Urothelium cell line (cell line): ENCODE measurements around the gene CD3E.
"Not testable (repeated sequence)": the region's sequence is repeated elsewhere in the genome, so short reads cannot be mapped to it uniquely, and the experiment has no call there.

ENCODE experiments used
- DNase-seq: peaks from one replicate; pipeline ENCODE4 v3.0.0; 2011; ENCODE audit warnings: low spot score, mixed read lengths
- FAIRE-seq: peaks from 2 replicates; lab custom pipeline; 2011; peaks lifted over from hg19 to GRCh38; lab: Jason Lieb, UNC

Gene CD3E

GRCh38 chr11:118289401-118289800, 15.1 kb upstream of the CD3E start:
- no peak for FAIRE-seq
- no peak for DNase-seq

GRCh38 chr11:118290923-118291322, 13.6 kb upstream of the CD3E start:
- no peak for FAIRE-seq
- no peak for DNase-seq

- FAIRE-seq, result no peak
Measured at GRCh38 chr11:118291477-118292135, 12.9 kb upstream of the CD3E start.

GRCh38 chr11:118294053-118294452, 10.5 kb upstream of the CD3E start:
- FAIRE-seq (no peak), DNase-seq (no peak)

More at GRCh38 chr11:118291477-118292135, 12.9 kb upstream of the CD3E start:
- DNase-seq, result no peak

GRCh38 chr11:118295199-118295598, 9.3 kb upstream of the CD3E start:
- FAIRE-seq, result no peak
- DNase-seq, result no peak

- FAIRE-seq, result no peak
- DNase-seq, result no peak
Measured at GRCh38 chr11:118295815-118296454, 8.6 kb upstream of the CD3E start.

GRCh38 chr11:118301600-118302195, 2.8 kb upstream of the CD3E start:
- FAIRE-seq, result no peak

GRCh38 chr11:118304227-118304567, 333 bp upstream of the CD3E start:
- FAIRE-seq (no peak), DNase-seq (no peak)

More at GRCh38 chr11:118301600-118302195, 2.8 kb upstream of the CD3E start:
- DNase-seq, result no peak

- DNase-seq (no peak), FAIRE-seq (no peak)
Measured at GRCh38 chr11:118305726-118306125, 1.2 kb downstream of the CD3E start.

- FAIRE-seq (no peak), DNase-seq (peak; percentile 8)
Measured at GRCh38 chr11:118306556-118306955, 2.0 kb downstream of the CD3E start.

GRCh38 chr11:118308995-118309528, 4.5 kb downstream of the CD3E start:
- FAIRE-seq, DNase-seq: not testable (repeated sequence)

GRCh38 chr11:118310271-118310670, 5.7 kb downstream of the CD3E start:
- FAIRE-seq, result no peak
- no peak for DNase-seq

- DNase-seq (no peak), FAIRE-seq (no peak)
Measured at GRCh38 chr11:118310781-118311485, 6.4 kb downstream of the CD3E start.

GRCh38 chr11:118311518-118311917, 7.0 kb downstream of the CD3E start:
- DNase-seq, result no peak
- FAIRE-seq, result no peak

- DNase-seq (no peak), FAIRE-seq (no peak)
Measured at GRCh38 chr11:118312328-118312727, 7.8 kb downstream of the CD3E start.

- FAIRE-seq, result no peak
- DNase-seq, result no peak
Measured at GRCh38 chr11:118313242-118313641, 8.7 kb downstream of the CD3E start.

- DNase-seq (no peak), FAIRE-seq (no peak)
Measured at GRCh38 chr11:118314988-118315411, 10.5 kb downstream of the CD3E start.

- FAIRE-seq (no peak), DNase-seq (no peak)
Measured at GRCh38 chr11:118318124-118318523, 13.6 kb downstream of the CD3E start.

- no peak for FAIRE-seq
Measured at GRCh38 chr11:118318581-118319336, 14.2 kb downstream of the CD3E start.

GRCh38 chr11:118319337-118319707, 14.8 kb downstream of the CD3E start:
- no peak for FAIRE-seq
- no peak for DNase-seq

More at GRCh38 chr11:118318581-118319336, 14.2 kb downstream of the CD3E start:
- DNase-seq, result no peak

- DNase-seq (no peak), FAIRE-seq (no peak)
Measured at GRCh38 chr11:118320515-118320914, 16.0 kb downstream of the CD3E start.
